Measurements from ENCODE around the gene NOTO. TPM values are rescaled to one million over a fixed set of nuclear protein-coding genes. Genes with fewer than 3 reads are reported as not detected.
"Not testable (repeated sequence)": the region's sequence is repeated elsewhere in the genome, so short reads cannot be mapped to it uniquely, and the experiment has no call there.

The NOTO gene, protein sequence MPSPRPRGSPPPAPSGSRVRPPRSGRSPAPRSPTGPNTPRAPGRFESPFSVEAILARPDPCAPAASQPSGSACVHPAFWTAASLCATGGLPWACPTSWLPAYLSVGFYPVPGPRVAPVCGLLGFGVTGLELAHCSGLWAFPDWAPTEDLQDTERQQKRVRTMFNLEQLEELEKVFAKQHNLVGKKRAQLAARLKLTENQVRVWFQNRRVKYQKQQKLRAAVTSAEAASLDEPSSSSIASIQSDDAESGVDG
- polyA plus RNA-seq (2013, experiment 1 of 2) = 0.03 TPM
- 0.01 TPM for polyA plus RNA-seq (2013, experiment 2 of 2)

GRCh38 chr2:73202156-73203054, at the start of gene NOTO:
Gene NOTO (plus strand): TSS chr2:73202574. CDS start chr2:73202667, 93 bp downstream.
- Histone ChIP-seq H3K9ac (ENCODE audit: low read length) (peak within 1 kb of the TSS; percentile 32), H3K18ac (ENCODE audit: low read length) (no peak within 1 kb of the TSS)
- no CpG with 5 or more reads among the region's 87 CpGs for WGBS (ENCODE audit: extremely low coverage, insufficient coverage, low lambda C conversion rate)

GRCh38 chr2:73156539-73157124, 45.7 kb upstream of the NOTO start:
- H2BK120ac ChIP-seq (ENCODE audit: low read depth, low read length) = no peak overlapping the region
- no CpG with 5 or more reads among the region's 24 CpGs for WGBS (ENCODE audit: extremely low coverage, insufficient coverage, low lambda C conversion rate)
- no peak overlapping the region for H2BK15ac ChIP-seq (replicated peaks; ENCODE audit: low read depth)
- no peak overlapping the region for H3K27ac ChIP-seq (ENCODE audit: low read depth, low read length)
- no peak overlapping the region for H3K4ac ChIP-seq (ENCODE audit: low read depth, low read length)
- no peak overlapping the region for H2AK5ac ChIP-seq (ENCODE audit: low read length)
- no peak overlapping the region for H3K23ac ChIP-seq (ENCODE audit: low read length)
- H4K8ac ChIP-seq (ENCODE audit: low read depth, low read length) = no peak overlapping the region
- H3K4me1 ChIP-seq (ENCODE audit: control insufficient read depth, low read depth, low read length) = no peaks in the 10 kb centered on the region
- no peaks in the 10 kb centered on the region for H3K79me2 ChIP-seq (ENCODE audit: control insufficient read depth, insufficient read depth, low read length)
- H3K56ac ChIP-seq (ENCODE audit: low read length) = peak overlapping the region; percentile 73
- H3K79me1 ChIP-seq (ENCODE audit: low read length) = no peaks in the 10 kb centered on the region
- H3K18ac ChIP-seq (ENCODE audit: low read length) = no peak overlapping the region
- H3K36me3 ChIP-seq (ENCODE audit: control insufficient read depth, insufficient read depth, low read length) = no peaks in the 10 kb centered on the region
- H2BK5ac ChIP-seq (ENCODE audit: low read length) = no peak overlapping the region
- H3K4me3 ChIP-seq (ENCODE audit: low read length) = peak overlapping the region; percentile 32
- peak; percentile 80 for DNase-seq
- H3K27me3 ChIP-seq (ENCODE audit: insufficient read depth, low read length, poor library complexity) = no peaks in the 10 kb centered on the region
- H3K4me2 ChIP-seq (ENCODE audit: low read length) = peak overlapping the region; percentile 66
- H3K9ac ChIP-seq (ENCODE audit: low read length) = peak overlapping the region; percentile 64
- H4K5ac ChIP-seq (ENCODE audit: low read length) = no peak overlapping the region

More at GRCh38 chr2:73202156-73203054, at the start of gene NOTO:
- no peak within 1 kb of the TSS for H2AK5ac ChIP-seq (ENCODE audit: low read length)
- no peaks in the 10 kb centered on the region for H3K4me1 ChIP-seq (ENCODE audit: control insufficient read depth, low read depth, low read length)
- no peak within 1 kb of the TSS for H4K8ac ChIP-seq (ENCODE audit: low read depth, low read length)
- no peak within 1 kb of the TSS for H3K4ac ChIP-seq (ENCODE audit: low read depth, low read length)
- peak within 1 kb of the TSS; percentile 80 for H3K23ac ChIP-seq (ENCODE audit: low read length)
- H3K79me2 ChIP-seq (ENCODE audit: control insufficient read depth, insufficient read depth, low read length) = no peaks in the 10 kb centered on the region
- H2BK15ac ChIP-seq (replicated peaks; ENCODE audit: low read depth) = no peak within 1 kb of the TSS
- H3K4me2 ChIP-seq (ENCODE audit: low read length) = peak within 1 kb of the TSS; percentile 19
- peak; percentile 52 for DNase-seq
- no peak within 1 kb of the TSS for H4K5ac ChIP-seq (ENCODE audit: low read length)
- no peaks in the 10 kb centered on the region for H3K36me3 ChIP-seq (ENCODE audit: control insufficient read depth, insufficient read depth, low read length)
- H3K79me1 ChIP-seq (ENCODE audit: low read length) = no peaks in the 10 kb centered on the region
- H2BK5ac ChIP-seq (ENCODE audit: low read length) = no peak within 1 kb of the TSS
- peak within 1 kb of the TSS; percentile 58 for H3K56ac ChIP-seq (ENCODE audit: low read length)
- H2BK120ac ChIP-seq (ENCODE audit: low read depth, low read length) = no peak within 1 kb of the TSS
- H3K4me3 ChIP-seq (ENCODE audit: low read length) = no peak within 1 kb of the TSS
- H3K27me3 ChIP-seq (ENCODE audit: insufficient read depth, low read length, poor library complexity) = peaks cover 7% of the 10 kb centered on the region
- H3K27ac ChIP-seq (ENCODE audit: low read depth, low read length) = no peak within 1 kb of the TSS

DNA sequence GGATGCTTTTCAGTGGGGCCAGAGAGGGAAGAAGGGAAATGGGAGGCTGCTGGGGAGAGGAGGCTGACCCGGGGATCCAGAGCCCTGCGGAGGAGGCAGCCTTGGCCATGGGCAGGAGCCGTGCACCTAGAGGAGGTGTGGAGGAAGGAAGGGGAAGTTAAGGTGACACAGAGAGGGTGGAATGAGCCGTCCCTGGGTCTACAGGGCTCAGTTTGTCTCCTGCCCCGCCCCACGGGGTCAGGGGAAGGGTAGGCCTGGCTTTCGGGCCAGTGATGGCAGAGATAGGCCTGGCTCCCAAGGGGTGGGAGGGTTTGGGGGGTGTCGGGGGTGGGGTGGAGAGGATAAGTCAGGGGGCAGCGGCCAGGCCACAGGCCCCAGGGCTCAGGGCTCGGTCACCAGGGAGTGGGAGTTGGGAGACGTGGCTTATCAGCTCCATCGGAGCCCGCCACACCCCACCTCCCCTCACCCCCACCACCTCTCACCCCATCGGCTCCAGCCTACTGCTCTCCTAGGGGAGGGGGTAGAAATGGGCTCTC, 39.5 kb upstream of the NOTO start:
- no peak for DNase-seq
- Histone ChIP-seq H3K18ac (ENCODE audit: low read length) (no peak overlapping the region), H3K4ac (ENCODE audit: low read depth, low read length) (no peak overlapping the region), H4K8ac (ENCODE audit: low read depth, low read length) (no peak overlapping the region), H2AK5ac (ENCODE audit: low read length) (no peak overlapping the region), H2BK5ac (ENCODE audit: low read length) (no peak overlapping the region), H3K9ac (ENCODE audit: low read length) (no peak overlapping the region), H3K4me3 (ENCODE audit: low read length) (no peak overlapping the region), H2BK120ac (ENCODE audit: low read depth, low read length) (no peak overlapping the region), H2BK15ac (replicated peaks; ENCODE audit: low read depth) (no peak overlapping the region), H3K4me1 (ENCODE audit: control insufficient read depth, low read depth, low read length) (no peaks in the 10 kb centered on the region), H3K4me2 (ENCODE audit: low read length) (no peak overlapping the region), H3K36me3 (ENCODE audit: control insufficient read depth, insufficient read depth, low read length) (no peaks in the 10 kb centered on the region), H4K5ac (ENCODE audit: low read length) (no peak overlapping the region), H3K56ac (ENCODE audit: low read length) (no peak overlapping the region), H3K79me2 (ENCODE audit: control insufficient read depth, insufficient read depth, low read length) (no peaks in the 10 kb centered on the region), H3K27me3 (ENCODE audit: insufficient read depth, low read length, poor library complexity) (no peaks in the 10 kb centered on the region), H3K27ac (ENCODE audit: low read depth, low read length) (no peak overlapping the region), H3K79me1 (ENCODE audit: low read length) (no peaks in the 10 kb centered on the region), H3K23ac (ENCODE audit: low read length) (no peak overlapping the region)
- WGBS (ENCODE audit: extremely low coverage, insufficient coverage, low lambda C conversion rate) = no CpG with 5 or more reads among the region's 14 CpGs

- Histone ChIP-seq H2AK5ac (ENCODE audit: low read length) (no peak overlapping the region), H2BK5ac (ENCODE audit: low read length) (no peak overlapping the region), H3K27ac (ENCODE audit: low read depth, low read length) (no peak overlapping the region), H3K56ac (ENCODE audit: low read length) (no peak overlapping the region), H3K18ac (ENCODE audit: low read length) (no peak overlapping the region), H3K4me2 (ENCODE audit: low read length) (no peak overlapping the region), H3K79me2 (ENCODE audit: control insufficient read depth, insufficient read depth, low read length) (no peaks in the 10 kb centered on the region), H3K4ac (ENCODE audit: low read depth, low read length) (no peak overlapping the region), H3K79me1 (ENCODE audit: low read length) (no peaks in the 10 kb centered on the region), H3K27me3 (ENCODE audit: insufficient read depth, low read length, poor library complexity) (no peaks in the 10 kb centered on the region), H3K4me3 (ENCODE audit: low read length) (no peak overlapping the region), H3K23ac (ENCODE audit: low read length) (no peak overlapping the region), H3K36me3 (ENCODE audit: control insufficient read depth, insufficient read depth, low read length) (no peaks in the 10 kb centered on the region), H2BK15ac (replicated peaks; ENCODE audit: low read depth) (no peak overlapping the region), H3K4me1 (ENCODE audit: control insufficient read depth, low read depth, low read length) (no peaks in the 10 kb centered on the region), H2BK120ac (ENCODE audit: low read depth, low read length) (no peak overlapping the region), H4K8ac (ENCODE audit: low read depth, low read length) (no peak overlapping the region), H4K5ac (ENCODE audit: low read length) (no peak overlapping the region), H3K9ac (ENCODE audit: low read length) (no peak overlapping the region)
- DNase-seq = peak; percentile 87
- WGBS (ENCODE audit: extremely low coverage, insufficient coverage, low lambda C conversion rate) = no CpG with 5 or more reads among the region's 10 CpGs
These were observed 38.6 kb upstream of the NOTO start for GRCh38 chr2:73163483-73164367.

- not testable (repeated sequence) for DNase-seq; H3K4ac ChIP-seq (ENCODE audit: low read depth, low read length); H3K27me3 ChIP-seq (ENCODE audit: insufficient read depth, low read length, poor library complexity); H3K56ac ChIP-seq (ENCODE audit: low read length); H3K18ac ChIP-seq (ENCODE audit: low read length); H2BK5ac ChIP-seq (ENCODE audit: low read length); H3K79me2 ChIP-seq (ENCODE audit: control insufficient read depth, insufficient read depth, low read length); H4K8ac ChIP-seq (ENCODE audit: low read depth, low read length); H3K36me3 ChIP-seq (ENCODE audit: control insufficient read depth, insufficient read depth, low read length); H3K4me1 ChIP-seq (ENCODE audit: control insufficient read depth, low read depth, low read length); H4K5ac ChIP-seq (ENCODE audit: low read length); H3K4me3 ChIP-seq (ENCODE audit: low read length); H3K9ac ChIP-seq (ENCODE audit: low read length); H3K23ac ChIP-seq (ENCODE audit: low read length); H2BK120ac ChIP-seq (ENCODE audit: low read depth, low read length); H3K79me1 ChIP-seq (ENCODE audit: low read length); H2AK5ac ChIP-seq (ENCODE audit: low read length); H3K4me2 ChIP-seq (ENCODE audit: low read length); H2BK15ac ChIP-seq (replicated peaks; ENCODE audit: low read depth); H3K27ac ChIP-seq (ENCODE audit: low read depth, low read length)
- WGBS (ENCODE audit: extremely low coverage, insufficient coverage, low lambda C conversion rate) = no CpG with 5 or more reads among the region's 11 CpGs
These were observed 36.4 kb upstream of the NOTO start for GRCh38 chr2:73165978-73166377.
